Mesodermal cell (in vitro differentiated cells): ENCODE data around the gene NPIPA2.
"Not testable (repeated sequence)": the region's sequence is repeated elsewhere in the genome, so short reads cannot be mapped to it uniquely, and the experiment has no call there.

Experiments used
- H3K27ac ChIP-seq: 2 replicates; pipeline ENCODE4 v1.7.0; 2013; ENCODE audit warnings: mild to moderate bottlenecking, low read depth, low read length, moderate library complexity; ENCODE audit not compliant: severe bottlenecking
- H3K36me3 ChIP-seq: 2 replicates; pipeline ENCODE4 v1.7.1; 2013; ENCODE audit warnings: mild to moderate bottlenecking, low read length, moderate library complexity; ENCODE audit not compliant: control insufficient read depth, insufficient read depth
- H3K4me1 ChIP-seq: one replicate; pipeline ENCODE4 v1.7.1; 2013; ENCODE audit warnings: mild to moderate bottlenecking, low read length; ENCODE audit not compliant: insufficient read depth, control insufficient read depth, poor library complexity, severe bottlenecking
- H3K4me3 ChIP-seq: 2 replicates; pipeline ENCODE4 v1.7.0; 2013; ENCODE audit warnings: low read length, control low read depth, mild to moderate bottlenecking; ENCODE audit not compliant: insufficient read depth, poor library complexity, severe bottlenecking; ENCODE audit errors: extremely low read depth
- H3K9me3 ChIP-seq: 2 replicates; pipeline ENCODE4 v1.7.1; 2013; ENCODE audit warnings: mild to moderate bottlenecking, low read length, moderate library complexity; ENCODE audit not compliant: control insufficient read depth
- WGBS, 2 experiments: methylation state at CpG; one replicate each; pipeline ENCODE4 v1.1.5; 2013; ENCODE audit warnings: missing lambda C conversion rate in 2 of 2; ENCODE audit not compliant: insufficient coverage in 2 of 2; 5-methylcytosine and 5-hydroxymethylcytosine counted together

Gene NPIPA2

DNA sequence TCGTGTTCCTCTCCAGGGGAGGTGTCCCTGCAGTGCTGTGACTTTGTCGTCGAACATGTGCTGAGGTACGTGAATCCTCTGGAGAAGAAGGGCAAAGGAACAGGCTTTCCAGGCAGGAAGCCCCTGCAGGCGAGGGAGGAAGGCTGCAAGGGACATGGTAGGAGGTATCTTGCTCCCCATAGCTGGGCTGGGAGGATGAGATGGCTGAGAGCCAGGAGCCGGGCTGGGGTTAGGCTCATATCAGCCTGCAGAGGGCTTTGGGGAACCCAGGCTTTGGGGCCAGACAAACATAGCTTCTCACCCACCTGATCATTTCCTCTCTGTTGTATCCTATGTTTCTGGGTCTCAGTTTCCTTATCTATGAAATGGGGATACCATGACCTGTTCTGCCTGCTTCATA lies 34.4 kb downstream of the NPIPA2 start:
- not testable (repeated sequence) for H3K9me3 ChIP-seq, H3K27ac ChIP-seq, H3K4me1 ChIP-seq, H3K36me3 ChIP-seq, H3K4me3 ChIP-seq
- WGBS, 2 experiments, result no CpG with 5 or more reads among the region's 6 CpGs

- 87% methylated on average over 3 of the region's 11 CpGs; no CpG with 5 or more reads in 1 of the 2 experiments for WGBS, 2 experiments
These were observed 37.1 kb downstream of the NPIPA2 start for GRCh38 chr16:14779368-14779877.

GRCh38 chr16:14786180-14786579 lies 43.8 kb downstream of the NPIPA2 start:
- WGBS, 2 experiments, result no CpG with 5 or more reads among the region's 1 CpG

More at GRCh38 chr16:14779368-14779877, 37.1 kb downstream of the NPIPA2 start:
- not testable (repeated sequence) for H3K4me1 ChIP-seq, H3K4me3 ChIP-seq, H3K9me3 ChIP-seq, H3K27ac ChIP-seq, H3K36me3 ChIP-seq

DNA sequence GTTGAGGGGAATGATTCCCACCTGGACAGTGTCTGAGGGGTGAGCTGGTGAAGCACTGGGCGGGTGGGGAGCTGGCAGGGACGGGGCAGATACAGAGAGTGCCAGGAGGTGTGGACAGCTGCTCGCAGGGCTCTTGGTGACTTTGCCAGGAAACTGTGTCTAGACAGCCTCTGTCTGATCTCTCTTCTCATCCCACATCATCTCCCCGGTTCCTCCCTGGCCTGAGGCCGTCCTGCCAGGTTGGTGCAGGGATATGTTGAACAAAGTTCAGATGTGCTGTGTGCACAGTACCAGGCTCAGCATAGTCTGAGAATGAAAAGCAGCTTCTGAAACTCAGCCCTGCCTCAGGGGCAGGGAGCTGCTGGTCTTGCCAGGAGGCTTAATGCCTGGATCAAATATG lies 47.2 kb downstream of the NPIPA2 start:
- not testable (repeated sequence) for H3K4me3 ChIP-seq, H3K4me1 ChIP-seq, H3K36me3 ChIP-seq, H3K27ac ChIP-seq, H3K9me3 ChIP-seq
- WGBS, 2 experiments, result no CpG with 5 or more reads among the region's 5 CpGs

More at GRCh38 chr16:14786180-14786579, 43.8 kb downstream of the NPIPA2 start:
- H3K4me1 ChIP-seq, H3K36me3 ChIP-seq, H3K9me3 ChIP-seq, H3K27ac ChIP-seq, H3K4me3 ChIP-seq: not testable (repeated sequence)

GRCh38 chr16:14790320-14790956 lies 48.1 kb downstream of the NPIPA2 start:
- not testable (repeated sequence) for H3K9me3 ChIP-seq, H3K4me3 ChIP-seq, H3K27ac ChIP-seq, H3K4me1 ChIP-seq, H3K36me3 ChIP-seq
- no CpG with 5 or more reads among the region's 7 CpGs for WGBS, 2 experiments

DNA sequence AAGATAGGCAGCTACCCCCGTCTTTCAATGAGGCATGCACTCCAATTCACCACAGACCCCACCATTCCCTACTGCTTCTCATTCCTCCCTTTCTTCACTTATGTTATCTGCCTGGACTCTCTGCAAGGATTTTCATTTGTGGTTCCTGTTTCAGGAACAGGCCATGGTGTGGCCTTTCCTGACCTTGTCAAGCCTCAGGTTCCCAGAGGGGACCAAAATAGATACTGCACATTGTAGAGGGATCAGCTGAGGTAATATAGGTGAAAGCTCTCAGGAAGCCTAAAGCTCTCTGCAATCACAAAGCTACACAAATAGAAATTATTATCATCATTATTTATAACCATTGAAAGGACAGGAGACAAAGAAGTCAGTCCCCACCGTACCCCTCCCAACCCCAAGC lies 50.6 kb downstream of the NPIPA2 start:
- H3K4me3 ChIP-seq, H3K27ac ChIP-seq, H3K4me1 ChIP-seq, H3K36me3 ChIP-seq, H3K9me3 ChIP-seq: not testable (repeated sequence)
- WGBS, 2 experiments, result no CpG with 5 or more reads among the region's 2 CpGs

- WGBS, 2 experiments, result no CpG with 5 or more reads among the region's 2 CpGs
- not testable (repeated sequence) for H3K4me1 ChIP-seq, H3K36me3 ChIP-seq, H3K4me3 ChIP-seq, H3K9me3 ChIP-seq, H3K27ac ChIP-seq
These were observed 55.2 kb downstream of the NPIPA2 start for GRCh38 chr16:14797558-14797957.

DNA sequence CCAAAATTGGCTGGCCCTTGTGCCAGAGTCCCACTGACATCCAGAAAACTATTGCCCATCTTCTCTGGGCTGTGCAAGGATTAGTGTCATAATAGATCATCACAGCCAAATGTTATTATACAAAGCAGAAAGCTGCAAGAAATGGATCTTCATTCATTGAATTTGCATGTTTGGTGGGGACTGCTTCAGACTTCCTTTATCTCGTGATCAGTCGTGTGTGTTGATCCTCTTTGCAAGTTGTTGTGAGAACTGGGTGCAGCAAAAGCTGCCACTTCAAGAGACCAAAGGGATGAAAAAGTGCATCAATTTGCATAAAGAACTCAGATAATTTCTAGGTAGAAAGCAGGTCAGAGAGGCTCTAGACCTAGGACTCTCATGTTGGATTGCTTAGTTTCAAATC lies 61.2 kb downstream of the NPIPA2 start:
- not testable (repeated sequence) for H3K4me3 ChIP-seq, H3K4me1 ChIP-seq, H3K9me3 ChIP-seq, H3K27ac ChIP-seq, H3K36me3 ChIP-seq
- no CpG with 5 or more reads among the region's 2 CpGs for WGBS, 2 experiments

GRCh38 chr16:14807184-14807678 lies 64.9 kb downstream of the NPIPA2 start:
- 100% methylated on average over 1 to 2 of the region's 3 CpGs for whole genome bisulfite sequencing, 2 experiments

GRCh38 chr16:14813890-14814289 lies 71.6 kb downstream of the NPIPA2 start:
- not testable (repeated sequence) for H3K27ac ChIP-seq, H3K4me1 ChIP-seq, H3K4me3 ChIP-seq, H3K36me3 ChIP-seq, H3K9me3 ChIP-seq
- no CpG with 5 or more reads among the region's 3 CpGs for WGBS, 2 experiments

More at GRCh38 chr16:14807184-14807678, 64.9 kb downstream of the NPIPA2 start:
- H3K4me1 ChIP-seq, H3K36me3 ChIP-seq, H3K27ac ChIP-seq, H3K4me3 ChIP-seq, H3K9me3 ChIP-seq: not testable (repeated sequence)
